Choroid plexus epithelial cell (primary cell): ENCODE data around the gene SRRM3.
"Not testable (repeated sequence)": the region's sequence is repeated elsewhere in the genome, so short reads cannot be mapped to it uniquely, and the experiment has no call there.

Experiments used
- DNase-seq: peaks from one replicate; pipeline ENCODE4 v3.0.0-alpha.2; 2010; ENCODE audit warnings: low read depth
- H3K4me3 ChIP-seq: 2 replicates; pipeline ENCODE4 v1.5.1; 2011; ENCODE audit warnings: low read depth, mild to moderate bottlenecking, control low read depth, low read length, moderate library complexity
- CTCF ChIP-seq: conservative IDR thresholded peaks from 2 replicates; pipeline ENCODE4 v1.5.1; 2011; ENCODE audit warnings: low read depth, mild to moderate bottlenecking, control low read depth, inconsistent platforms, low read length, moderate library complexity

The SRRM3 gene

GRCh38 chr7:76283254-76284159 lies 81.8 kb downstream of the SRRM3 start:
- H3K4me3 ChIP-seq: no peak overlapping the region
- no peak for DNase-seq

DNA sequence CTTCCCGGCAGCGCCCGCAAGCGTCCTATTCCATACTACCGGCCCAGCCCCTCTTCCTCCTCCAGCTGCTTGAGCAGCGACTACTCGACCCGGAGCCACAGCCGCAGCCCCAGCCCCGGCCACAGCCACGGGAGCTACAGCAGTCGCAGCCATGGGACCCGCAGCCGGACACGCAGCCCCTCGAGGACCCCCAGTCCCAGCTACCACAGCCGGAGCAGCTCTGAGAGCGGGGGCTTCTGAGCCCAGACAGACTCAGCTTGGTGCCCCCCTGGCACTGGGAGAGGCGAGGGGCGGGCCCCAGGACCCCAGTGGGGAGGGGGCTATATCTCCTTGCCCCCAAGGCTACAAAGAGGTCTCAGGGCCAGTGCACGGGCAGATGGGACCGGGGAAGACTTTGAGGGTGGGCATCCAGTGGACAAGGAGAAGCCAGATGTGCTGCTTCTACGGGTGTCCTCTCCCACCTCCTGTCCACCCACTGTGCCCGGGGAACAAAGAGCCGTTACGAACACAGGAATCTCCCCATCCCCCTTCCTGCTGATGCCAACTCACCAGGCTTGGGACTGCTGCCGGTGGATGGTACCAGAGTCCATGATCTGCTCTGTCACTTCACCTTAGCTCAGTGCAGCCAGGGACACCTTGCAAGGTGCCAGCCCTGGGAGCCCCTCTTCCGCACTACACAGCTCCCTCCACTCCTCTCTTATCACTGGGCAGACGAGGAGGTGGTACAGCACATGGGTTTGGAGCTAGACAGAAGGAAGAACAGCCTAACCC lies 84.1 kb downstream of the SRRM3 start:
- no peak overlapping the region for H3K4me3 ChIP-seq
- DNase-seq: no peak
- no peak for TF ChIP-seq CTCF

More at GRCh38 chr7:76283254-76284159, 81.8 kb downstream of the SRRM3 start:
- TF ChIP-seq CTCF: no peak

- no peak for TF ChIP-seq CTCF
- no peak overlapping the region for H3K4me3 ChIP-seq
- no peak for DNase-seq
Measured at GRCh38 chr7:76286842-76287403, 85.2 kb downstream of the SRRM3 start.

GRCh38 chr7:76290847-76291350 lies 89.2 kb downstream of the SRRM3 start:
- H3K4me3 ChIP-seq: not testable (repeated sequence)
- DNase-seq: peak; percentile 30

- DNase-seq: peak; percentile 98
- H3K4me3 ChIP-seq: peak overlapping the region; percentile 41
- peak; percentile 96 for TF ChIP-seq CTCF
Measured at GRCh38 chr7:76291351-76292212, 89.9 kb downstream of the SRRM3 start.

- H3K4me3 ChIP-seq: peak overlapping the region; percentile 41
- TF ChIP-seq CTCF: no peak
- DNase-seq: peak; percentile 55
Measured at GRCh38 chr7:76292213-76292573, 90.5 kb downstream of the SRRM3 start.

DNA sequence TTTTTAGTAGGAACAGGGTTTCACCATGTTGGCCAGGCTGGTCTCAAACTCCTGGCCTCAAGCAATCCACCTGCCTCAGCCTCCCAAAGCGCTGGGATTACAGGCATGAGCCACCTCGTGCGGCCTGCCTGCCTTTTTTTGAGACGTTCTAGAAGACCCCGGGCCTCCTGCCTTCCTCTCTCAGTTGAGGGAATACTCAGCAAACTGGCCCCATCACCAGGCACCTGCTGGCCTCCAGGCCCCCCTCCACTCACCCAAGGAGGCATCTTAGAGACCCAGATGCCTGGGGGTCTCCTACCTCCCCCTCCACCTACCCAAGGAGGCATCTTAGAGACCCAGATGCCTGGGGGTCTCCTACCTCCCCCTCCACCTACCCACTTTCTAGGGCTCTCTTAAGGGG lies 91.2 kb downstream of the SRRM3 start:
- not testable (repeated sequence) for H3K4me3 ChIP-seq, DNase-seq
